Vagina (tissue), 2 donors: Measurements from ENCODE around the gene NCKAP1.

Source experiments
- CTCF ChIP-seq, 3 experiments: fragments of 450-650 bp in 2 of 3; fragments of 200-600 bp in 1 of 3; sonication (generic) in 1 of 3; IDR thresholded peaks; one replicate each; pipeline ENCODE4 v1.5.1; 2017 to 2019; ENCODE audit warnings: antibody characterized with exemption in 3 of 3, mild to moderate bottlenecking in 2 of 3, moderate library complexity in 2 of 3
- POLR2A ChIP-seq, 2 donors: fragments of 450-650 bp; IDR thresholded peaks; one replicate each; pipeline ENCODE4 v1.6.1; 2017; ENCODE audit warnings: antibody characterized with exemption in 2 of 2, mild to moderate bottlenecking in 2 of 2, moderate library complexity in 2 of 2

- TF ChIP-seq POLR2A (IDR thresholded peaks at IDR 0.05) (no peak), CTCF (IDR thresholded peaks at IDR 0.05) (no peak)
Measured at GRCh38 chr2:182950546-182950945, 87.7 kb downstream of the NCKAP1 start.
